SH-SY5Y (cell line): ENCODE results near the gene ARHGEF28.

ENCODE experiments used
- GATA2 ChIP-seq: IDR thresholded peaks from 2 replicates; pipeline ENCODE4 v1.6.1; 2011; ENCODE audit warnings: mild to moderate bottlenecking, low read depth, low read length
- GATA3 ChIP-seq: IDR thresholded peaks from 2 replicates; pipeline ENCODE4 v1.6.1; 2011; ENCODE audit warnings: low read depth, mild to moderate bottlenecking, low read length, moderate library complexity

DNA sequence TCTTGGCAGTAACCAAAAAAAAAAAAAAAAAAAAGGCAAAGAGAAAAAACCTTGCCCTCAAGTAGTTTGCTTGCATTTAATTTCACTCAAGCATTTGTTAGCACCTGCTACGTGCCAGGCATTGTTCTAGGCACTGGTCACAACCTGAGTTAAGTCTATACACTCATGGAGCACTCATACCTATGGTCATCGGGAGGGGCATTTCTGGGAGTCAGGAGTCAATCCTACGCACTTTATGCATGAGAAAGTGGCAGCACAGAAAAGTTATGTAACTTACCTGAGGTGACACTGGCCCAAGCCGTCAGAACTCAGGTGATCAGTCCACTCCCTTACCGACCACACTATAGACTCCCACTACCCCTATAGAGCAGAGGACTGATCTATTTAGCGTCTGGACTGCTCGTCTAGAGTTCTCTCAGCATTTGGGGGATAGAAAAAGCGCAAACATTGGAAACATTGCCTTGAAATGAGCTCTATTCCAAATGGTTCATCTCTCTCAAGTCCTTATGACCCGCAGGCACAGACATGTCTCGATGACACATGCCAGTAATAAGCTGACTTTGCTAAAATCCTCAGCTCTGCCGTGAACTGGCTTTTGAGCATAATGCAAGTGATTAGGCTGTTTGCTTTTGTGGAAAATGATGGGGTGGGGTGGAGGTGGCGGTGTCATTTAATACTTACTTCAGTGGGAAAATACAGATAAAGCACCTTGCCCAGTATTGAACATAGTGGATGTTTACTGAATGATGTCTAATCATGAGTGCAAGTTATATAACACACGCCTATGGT lies 160.2 kb downstream of the ARHGEF28 start:
- TF ChIP-seq GATA2: no peak
- TF ChIP-seq GATA3: no peak
